ENCODE data around the gene AGBL4.

DNA sequence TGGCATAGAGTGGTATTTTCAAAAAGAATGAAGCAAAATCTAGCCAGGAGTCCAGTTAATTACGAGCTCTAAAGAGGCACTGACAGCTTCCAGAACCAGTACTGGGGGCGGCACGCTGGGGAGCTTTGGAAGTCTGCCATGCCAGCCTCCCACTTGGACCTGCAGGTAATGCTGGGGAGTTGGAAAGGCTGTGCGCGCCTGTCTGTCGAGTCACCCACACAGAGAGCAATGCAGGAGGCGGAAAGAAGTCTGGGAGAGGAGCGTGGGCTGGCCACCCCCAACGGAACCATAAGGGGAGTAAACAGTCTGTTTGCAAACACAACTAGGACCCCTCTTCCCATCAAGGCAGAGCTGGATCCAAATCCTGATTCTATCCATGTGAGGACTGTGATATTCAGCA lies 1331.5 kb downstream of the AGBL4 start:
- no peak for TF ChIP-seq POLR2A (IDR thresholded peaks at IDR 0.05)
- TF ChIP-seq CTCF (IDR thresholded peaks at IDR 0.05), result no peak
